K562 (cell line): ENCODE results near the gene SLC38A10. TPM values are rescaled to one million over a fixed set of nuclear protein-coding genes. Genes with fewer than 3 reads are reported as not detected.

ENCODE experiments used
- ARNT ChIP-seq, 2 experiments: fragments of 450-650 bp; IDR thresholded peaks; 2 replicates each; pipeline ENCODE4 v1.6.1; 2016; ENCODE audit warnings: mild to moderate bottlenecking in 1 of 2
- ASH1L ChIP-seq: fragments of 450-650 bp; IDR thresholded peaks from 2 replicates; pipeline ENCODE4 v1.6.1; 2018; ENCODE audit warnings: borderline replicate concordance, mild to moderate bottlenecking, low read depth; ENCODE audit not compliant: partially characterized antibody
- CBFA2T2 ChIP-seq: fragments of 450-650 bp; conservative IDR thresholded peaks from 2 replicates; pipeline ENCODE4 v1.6.1; 2017; ENCODE audit warnings: mild to moderate bottlenecking
- CBFA2T3 ChIP-seq: fragments of 450-650 bp; IDR thresholded peaks from 2 replicates; pipeline ENCODE4 v1.6.1; 2017
- CEBPG ChIP-seq, 3 experiments: fragments of 200-800 bp in 1 of 3; sonication (Bioruptor generic) in 1 of 3; sonication (generic) in 1 of 3; formaldehyde crosslinking in 1 of 3; IDR thresholded peaks in 2 of 3; conservative IDR thresholded peaks in 1 of 3; 2 replicates each; pipeline versions ENCODE4 v1.6.1 to v1.8.0; 2016 to 2022; ENCODE audit warnings: missing compliant biosample characterization in 2 of 3, missing genetic modification characterization in 2 of 3, mild to moderate bottlenecking in 1 of 3, missing genetic modification reagents in 1 of 3
- CHCHD3 ChIP-seq: fragments of 250-450 bp; sonication (Bioruptor Pico); IDR thresholded peaks from 2 replicates; pipeline ENCODE4 v2.1.2; 2022; ENCODE audit warnings: mild to moderate bottlenecking
- CREB3L1 ChIP-seq: fragments of 450-650 bp; IDR thresholded peaks from 2 replicates; pipeline ENCODE4 v1.6.1; 2014; ENCODE audit warnings: low read depth, mild to moderate bottlenecking, moderate library complexity, borderline replicate concordance
- CTCF ChIP-seq, 3 experiments: IDR thresholded peaks in 2 of 3; conservative IDR thresholded peaks in 1 of 3; 2 replicates each; pipeline ENCODE4 v1.5.1; 2011 to 2012; ENCODE audit warnings: low read length in 3 of 3, mild to moderate bottlenecking in 3 of 3, control low read depth in 2 of 3, improper control_type of control experiment in 1 of 3, inconsistent platforms in 1 of 3, low read depth in 1 of 3, mixed read lengths in 1 of 3, moderate library complexity in 1 of 3; ENCODE audit not compliant: insufficient read depth in 2 of 3
- ETV1 ChIP-seq: fragments of 450-650 bp; conservative IDR thresholded peaks from 2 replicates; pipeline ENCODE4 v1.6.1; 2016; ENCODE audit warnings: missing genetic modification characterization, control low read depth, low read depth, missing compliant biosample characterization
- ETV5 ChIP-seq: sonication (generic); formaldehyde crosslinking; IDR thresholded peaks from 2 replicates; pipeline ENCODE4 v1.4.0; 2020; ENCODE audit warnings: low read depth, mild to moderate bottlenecking, missing genetic modification reagents
- FOXJ2 ChIP-seq: fragments of 200-800 bp; sonication (Bioruptor generic); IDR thresholded peaks from 2 replicates; pipeline ENCODE4 v1.6.1; 2016; ENCODE audit warnings: missing genetic modification characterization, missing compliant biosample characterization
- HDAC2 ChIP-seq: fragments of 450-650 bp; IDR thresholded peaks from 2 replicates; pipeline ENCODE4 v1.6.1; 2016; ENCODE audit warnings: mild to moderate bottlenecking
- HLTF ChIP-seq: fragments of 450-650 bp; IDR thresholded peaks from 2 replicates; pipeline ENCODE4 v1.6.1; 2016
- IFI16 ChIP-seq: fragments of 250-450 bp; sonication (Bioruptor Pico); IDR thresholded peaks from 2 replicates; pipeline ENCODE4 v2.1.2; 2022; ENCODE audit warnings: mild to moderate bottlenecking, inconsistent platforms
- ILF3 ChIP-seq: fragments of 450-650 bp; IDR thresholded peaks from 2 replicates; pipeline ENCODE4 v1.6.1; 2018; ENCODE audit warnings: antibody characterized with exemption, mild to moderate bottlenecking, moderate library complexity, borderline replicate concordance
- JUNB ChIP-seq: fragments of 450-650 bp; formaldehyde crosslinking; conservative IDR thresholded peaks from 2 replicates; pipeline ENCODE4 v1.4.0; 2020; ENCODE audit warnings: mild to moderate bottlenecking
- NFIC ChIP-seq: fragments of 450-650 bp; IDR thresholded peaks from 2 replicates; pipeline ENCODE4 v1.6.1; 2017; ENCODE audit warnings: mild to moderate bottlenecking, inconsistent platforms
- OTX1 ChIP-seq: fragments of 450-650 bp; formaldehyde crosslinking; IDR thresholded peaks from 2 replicates; pipeline ENCODE4 v1.4.0; 2022; ENCODE audit warnings: mild to moderate bottlenecking
- PBX2 ChIP-seq, 2 experiments: IDR thresholded peaks in 1 of 2; conservative IDR thresholded peaks in 1 of 2; 2 replicates each; pipeline ENCODE4 v1.6.1; 2016; ENCODE audit warnings: low read depth in 2 of 2, mild to moderate bottlenecking in 1 of 2, missing compliant biosample characterization in 1 of 2, missing genetic modification characterization in 1 of 2, moderate library complexity in 1 of 2
- ZC3H8 ChIP-seq: fragments of 450-650 bp; IDR thresholded peaks from 2 replicates; pipeline ENCODE4 v1.6.1; 2017
- ZFP36 ChIP-seq: fragments of 150-350 bp; IDR thresholded peaks from 2 replicates; pipeline ENCODE4 v1.6.1; 2018; ENCODE audit warnings: low read length, low read depth; ENCODE audit not compliant: partially characterized antibody
- ZNF445 ChIP-seq: fragments of 250-450 bp; sonication (Bioruptor Pico); IDR thresholded peaks from 2 replicates; pipeline ENCODE4 v1.4.0; 2020; ENCODE audit warnings: low read depth, mild to moderate bottlenecking, moderate library complexity
- ZNF707 ChIP-seq: fragments of 250-450 bp; sonication (Bioruptor Pico); conservative IDR thresholded peaks from 2 replicates; pipeline ENCODE4 v1.8.0; 2022; ENCODE audit warnings: inconsistent platforms, mild to moderate bottlenecking, moderate library complexity
- polyA plus RNA-seq, 8 experiments: library from polyadenylated mRNA; depleted of rRNA in 4 of 8; stranded (reverse) in 5 of 8; unstranded in 3 of 8; fragments of >200 nt; fragmentation: Nextera tagmentation in 2 of 8; fragmentation: Illumina TruSeq in 1 of 8; extraction: Ambion mirVana in 2 of 8; extraction: Trizol in 1 of 8; gene quantifications; 2 replicates each; pipeline versions ENCODE4 v1.2.1 to v1.2.3, GENCODE V29; 2011 to 2014; ENCODE audit warnings: inconsistent platforms in 1 of 8, missing spikeins in 1 of 8
- total RNA-seq, 7 experiments: library from RNA; depleted of rRNA in 6 of 7; stranded (reverse); fragments of >200 nt in 6 of 7; fragmentation: Illumina TruSeq in 2 of 7; extraction: Trizol in 2 of 7; gene quantifications; 2 replicates each; pipeline versions ENCODE4 v1.2.1 to v1.2.3, GENCODE V29; 2011 to 2021; ENCODE audit warnings: low replicate concordance in 1 of 7

SLC38A10 gene
- total and polyA plus RNA-seq, 9 of the 15 experiments (the other 6 are each of a cell fraction or from before 2014, with no cell fraction given) = 0.45 to 54.2 (median 13.8) TPM

DNA sequence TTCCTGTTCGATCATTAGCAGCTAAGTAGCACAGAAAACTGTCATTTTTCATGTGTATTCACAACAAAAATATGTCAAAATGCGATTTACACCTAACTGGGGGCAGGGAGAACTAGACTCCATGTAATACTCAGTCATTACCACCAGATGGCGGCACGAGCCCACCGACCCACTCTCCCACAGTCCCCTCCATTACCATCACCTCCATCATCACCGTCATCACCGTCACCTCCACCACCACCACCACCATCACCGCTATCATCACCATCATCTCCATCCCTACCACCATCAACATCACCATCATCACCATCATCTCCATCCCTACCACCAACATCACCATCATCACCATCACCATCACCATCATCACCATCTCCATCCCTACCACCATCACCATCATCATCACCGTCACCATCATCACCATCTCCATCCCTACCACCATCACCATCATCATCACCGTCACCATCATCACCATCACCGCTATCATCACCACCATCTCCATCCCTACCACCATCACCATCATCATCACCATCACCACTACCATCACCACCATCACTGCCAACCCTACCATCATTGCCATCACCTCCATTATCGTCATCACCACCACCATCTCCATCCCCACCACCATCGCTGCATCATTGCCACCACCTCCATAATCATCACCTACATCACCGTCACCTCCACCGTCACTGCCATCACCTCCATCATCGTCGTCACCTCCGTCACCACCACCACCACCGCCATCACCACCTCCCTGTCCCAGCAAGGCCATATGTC is 41.6 kb downstream of the SLC38A10 start (continued):
- TF ChIP-seq PBX2 (CRISPR knock-in tag; IDR thresholded peaks at IDR 0.05; ENCODE audit: low read depth) = no peak
- peak; percentile 55; the same call in 1 of the 2 replicates for TF ChIP-seq PBX2 (tag; conservative IDR thresholded peaks at IDR 0.05; ENCODE audit: low read depth)
- no peak for TF ChIP-seq ZFP36
- no peak for TF ChIP-seq CREB3L1
- TF ChIP-seq ILF3 = no peak
- TF ChIP-seq ZNF707 (CRISPR knock-in tag) = no peak
- TF ChIP-seq ZC3H8 = 0 out of 2 replicates have a peak, but pooled peaks have one; percentile 75
- no peak for TF ChIP-seq JUNB (CRISPR knock-in tag)
- no peak for TF ChIP-seq CBFA2T2
- TF ChIP-seq HLTF = peak; percentile 98
- peak; percentile 22 for TF ChIP-seq ASH1L
- no peak for TF ChIP-seq FOXJ2 (tag)
- TF ChIP-seq NFIC = peak; percentile 48; the same call in 1 of the 2 replicates
- no peak for TF ChIP-seq CEBPG (CRISPR knock-in tag; IDR thresholded peaks at IDR 0.05)
- TF ChIP-seq CEBPG (tag; conservative IDR thresholded peaks at IDR 0.05 in 1 of 2, IDR thresholded peaks at IDR 0.05 in 1 of 2) = no peak
- TF ChIP-seq ETV5 (CRISPR knock-in tag) = no peak
- TF ChIP-seq OTX1 (CRISPR knock-in tag) = peak; percentile 44; the same call in 1 of the 2 replicates
- no peak for TF ChIP-seq CHCHD3
- no peak for TF ChIP-seq ETV1 (tag)
- TF ChIP-seq ARNT (IDR thresholded peaks at IDR 0.05) = peak; percentile 25 to 56; a peak in 1 of 4 replicates
- no peak for TF ChIP-seq IFI16
- peak; percentile 91 for TF ChIP-seq HDAC2
- no peak for TF ChIP-seq ZNF445 (CRISPR knock-in tag)
- TF ChIP-seq CBFA2T3 = no peak
- peak; percentile 82 to 90 (median 86) for TF ChIP-seq CTCF (IDR thresholded peaks at IDR 0.05 in 2 of 3, conservative IDR thresholded peaks at IDR 0.05 in 1 of 3; ENCODE audit: insufficient read depth in 2 of 3, low read depth in 1 of 3, low read length in 3 of 3)
